ENCODE results near the gene ZC3H4.
"Not testable (repeated sequence)": the region's sequence is repeated elsewhere in the genome, so short reads cannot be mapped to it uniquely, and the experiment has no call there.

Gene ZC3H4

GRCh38 chr19:47112997-47113849 lies at the start of gene ZC3H4:
ZC3H4 (minus strand) TSS chr19:47113776; CDS start chr19:47112584, 1,192 bp downstream.
- DNase-seq = peak; percentile 100

GRCh38 chr19:47161876-47162489 lies 48.4 kb upstream of the ZC3H4 start:
- DNase-seq = no peak

- DNase-seq = peak; percentile 52
Measured at GRCh38 chr19:47158879-47159503, 45.4 kb upstream of the ZC3H4 start.

- DNase-seq = no peak
Measured at GRCh38 chr19:47158367-47158791, 44.8 kb upstream of the ZC3H4 start.

GRCh38 chr19:47157431-47158321 lies 44.1 kb upstream of the ZC3H4 start:
- peak; percentile 49 for DNase-seq

- peak; percentile 65 for DNase-seq
Measured at GRCh38 chr19:47156861-47157430, 43.4 kb upstream of the ZC3H4 start.

GRCh38 chr19:47155148-47155547 lies 41.6 kb upstream of the ZC3H4 start:
- no peak for DNase-seq

- DNase-seq = no peak
Measured at GRCh38 chr19:47153266-47153665, 39.7 kb upstream of the ZC3H4 start.

GRCh38 chr19:47152632-47153031 lies 39.1 kb upstream of the ZC3H4 start:
- DNase-seq = no peak

GRCh38 chr19:47152205-47152604 lies 38.6 kb upstream of the ZC3H4 start:
- DNase-seq = no peak

GRCh38 chr19:47151627-47152026 lies 38.1 kb upstream of the ZC3H4 start:
- DNase-seq = no peak

- DNase-seq = no peak
Measured at GRCh38 chr19:47146920-47147319, 33.3 kb upstream of the ZC3H4 start.

- no peak for DNase-seq
Measured at GRCh38 chr19:47145639-47146486, 32.3 kb upstream of the ZC3H4 start.

- no peak for DNase-seq
Measured at GRCh38 chr19:47144630-47145029, 31.1 kb upstream of the ZC3H4 start.

- DNase-seq = no peak
Measured at GRCh38 chr19:47143322-47144073, 29.9 kb upstream of the ZC3H4 start.

- no peak for DNase-seq
Measured at GRCh38 chr19:47142779-47143178, 29.2 kb upstream of the ZC3H4 start.

GRCh38 chr19:47141695-47142094 lies 28.1 kb upstream of the ZC3H4 start:
- DNase-seq = no peak

GRCh38 chr19:47141252-47141651 lies 27.7 kb upstream of the ZC3H4 start:
- not testable (repeated sequence) for DNase-seq

- no peak for DNase-seq
Measured at GRCh38 chr19:47135156-47135555, 21.6 kb upstream of the ZC3H4 start.

- DNase-seq = no peak
Measured at GRCh38 chr19:47134545-47134944, 21.0 kb upstream of the ZC3H4 start.

- no peak for DNase-seq
Measured at GRCh38 chr19:47133021-47133471, 19.5 kb upstream of the ZC3H4 start.
